Stimulated activated naive B cell treated with anti-CD40 and anti-IgM and Interleukin-4, amounts not matched to agents 10 μg/mL and 1 μg/mL and 100 μg/mL, for 72 hours (primary cell): ENCODE data around the gene SINHCAF.
A peak's percentile ranks its signal among the peaks of the same experiment; 100 is the strongest.
"Not testable (repeated sequence)": the region's sequence is repeated elsewhere in the genome, so short reads cannot be mapped to it uniquely, and the experiment has no call there.

ENCODE experiments used
- ATAC-seq, 2 donors: fragments of 150-1000 bp; cut with Tn5 transposase; replicated peaks; 2 replicates each; pipeline ENCODE4 v1.10.0; 2021; ENCODE audit warnings: moderate library complexity in 1 of 2
- DNase-seq: peaks from one replicate; pipeline ENCODE4 v3.0.0; 2021
- H3K27ac Mint-ChIP-seq: one replicate; pipeline ENCODE4 v1.8.0; 2022; ENCODE audit warnings: mild to moderate bottlenecking, mixed read lengths
- H3K27me3 Mint-ChIP-seq, 2 donors: one replicate each; pipeline ENCODE4 v1.8.0; 2022; ENCODE audit warnings: mixed read lengths in 2 of 2
- H3K36me3 Mint-ChIP-seq, 2 donors: one replicate each; pipeline ENCODE4 v1.8.0; 2022; ENCODE audit warnings: mixed read lengths in 2 of 2, mild to moderate bottlenecking in 1 of 2
- H3K4me1 Mint-ChIP-seq, 2 donors: one replicate each; pipeline ENCODE4 v1.8.0; 2022; ENCODE audit warnings: mixed read lengths in 2 of 2, mild to moderate bottlenecking in 1 of 2
- H3K4me3 Mint-ChIP-seq, 2 donors: one replicate each; pipeline ENCODE4 v1.8.0; 2022; ENCODE audit warnings: mild to moderate bottlenecking in 2 of 2, mixed read lengths in 2 of 2, moderate library complexity in 1 of 2
- H3K9me3 Mint-ChIP-seq, 2 donors: one replicate each; pipeline ENCODE4 v1.8.0; 2022; ENCODE audit warnings: mixed read lengths in 2 of 2, mild to moderate bottlenecking in 1 of 2

SINHCAF gene

GRCh38 chr12:31277081-31277480 lies 48.9 kb downstream of the SINHCAF start:
- DNase-seq = no peak
- Mint-ChIP-seq H3K9me3 (no peaks in the 10 kb centered on the region), H3K4me1 (no peaks in the 10 kb centered on the region), H3K27ac (peak overlapping the region; percentile 11), H3K36me3 (peaks cover 25 to 42% of the 10 kb centered on the region in 2 donors), H3K4me3 (no peak overlapping the region), H3K27me3 (no peaks in the 10 kb centered on the region)
- no peak for ATAC-seq

- H3K27me3 Mint-ChIP-seq = no peaks in the 10 kb centered on the region
- peak overlapping the region; percentile 31 for H3K27ac Mint-ChIP-seq
- H3K36me3 Mint-ChIP-seq = peaks cover 25 to 47% of the 10 kb centered on the region in 2 donors
- no peak overlapping the region for H3K4me3 Mint-ChIP-seq
- no peaks in the 10 kb centered on the region for H3K4me1 Mint-ChIP-seq
- ATAC-seq (no peak), DNase-seq (no peak)
- no peaks in the 10 kb centered on the region for H3K9me3 Mint-ChIP-seq
These were observed 50.5 kb downstream of the SINHCAF start for GRCh38 chr12:31275491-31275890.

GRCh38 chr12:31274520-31275300 lies 51.2 kb downstream of the SINHCAF start:
- Mint-ChIP-seq H3K4me1 (no peaks in the 10 kb centered on the region), H3K27ac (peak overlapping the region; percentile 51), H3K9me3 (no peaks in the 10 kb centered on the region), H3K27me3 (no peaks in the 10 kb centered on the region), H3K36me3 (peaks cover 28 to 50% of the 10 kb centered on the region in 2 donors), H3K4me3 (no peak overlapping the region)
- ATAC-seq = no peak
- no peak for DNase-seq

- not testable (repeated sequence) for H3K9me3 Mint-ChIP-seq, H3K27me3 Mint-ChIP-seq, DNase-seq, H3K4me1 Mint-ChIP-seq, H3K27ac Mint-ChIP-seq, H3K4me3 Mint-ChIP-seq, ATAC-seq
- H3K36me3 Mint-ChIP-seq = peaks cover 26 to 49% of the 10 kb centered on the region in 2 donors
These were observed 52.2 kb downstream of the SINHCAF start for GRCh38 chr12:31273794-31274193.

- Mint-ChIP-seq H3K9me3 (no peaks in the 10 kb centered on the region), H3K36me3 (peaks cover 23 to 43% of the 10 kb centered on the region in 2 donors), H3K27ac (no peak overlapping the region), H3K4me3 (no peak overlapping the region), H3K4me1 (no peaks in the 10 kb centered on the region), H3K27me3 (no peaks in the 10 kb centered on the region)
- DNase-seq = no peak
- no peak for ATAC-seq
These were observed 53.2 kb downstream of the SINHCAF start for GRCh38 chr12:31272607-31273225.

- Mint-ChIP-seq H3K27ac (no peak overlapping the region), H3K36me3 (peaks cover 7 to 18% of the 10 kb centered on the region in 2 donors), H3K4me1 (no peaks in the 10 kb centered on the region), H3K9me3 (no peaks in the 10 kb centered on the region), H3K4me3 (no peak overlapping the region), H3K27me3 (no peaks in the 10 kb centered on the region)
- ATAC-seq = no peak
- no peak for DNase-seq
These were observed 58.0 kb downstream of the SINHCAF start for GRCh38 chr12:31267966-31268365.

- Mint-ChIP-seq H3K9me3 (no peaks in the 10 kb centered on the region), H3K27ac (no peak overlapping the region), H3K4me1 (no peaks in the 10 kb centered on the region), H3K36me3 (peaks cover 7 to 19% of the 10 kb centered on the region in 2 donors), H3K4me3 (no peak overlapping the region), H3K27me3 (no peaks in the 10 kb centered on the region)
- ATAC-seq = no peak
- DNase-seq = no peak
These were observed 60.2 kb downstream of the SINHCAF start for GRCh38 chr12:31265722-31266121.

- H3K36me3 Mint-ChIP-seq = peaks cover 2 to 7% of the 10 kb centered on the region in 2 donors
- ATAC-seq (no peak), DNase-seq (no peak)
- H3K4me1 Mint-ChIP-seq = no peaks in the 10 kb centered on the region
- no peaks in the 10 kb centered on the region for H3K9me3 Mint-ChIP-seq
- no peaks in the 10 kb centered on the region for H3K27me3 Mint-ChIP-seq
- no peak overlapping the region for H3K27ac Mint-ChIP-seq
- no peak overlapping the region for H3K4me3 Mint-ChIP-seq
These were observed 62.3 kb downstream of the SINHCAF start for GRCh38 chr12:31263661-31264060.

- H3K4me1 Mint-ChIP-seq = no peaks in the 10 kb centered on the region
- no peak overlapping the region for H3K4me3 Mint-ChIP-seq
- peak overlapping the region; percentile 27 for H3K27ac Mint-ChIP-seq
- H3K36me3 Mint-ChIP-seq = peaks cover 0 to 3% of the 10 kb centered on the region in 2 donors
- no peaks in the 10 kb centered on the region for H3K9me3 Mint-ChIP-seq
- DNase-seq (no peak), ATAC-seq (no peak)
- H3K27me3 Mint-ChIP-seq = no peaks in the 10 kb centered on the region
These were observed 64.2 kb downstream of the SINHCAF start for GRCh38 chr12:31261744-31262143.

- no peak overlapping the region for H3K4me3 Mint-ChIP-seq
- H3K27ac Mint-ChIP-seq = no peak overlapping the region
- ATAC-seq (no peak), DNase-seq (no peak)
- H3K9me3 Mint-ChIP-seq = no peaks in the 10 kb centered on the region
- H3K27me3 Mint-ChIP-seq = no peaks in the 10 kb centered on the region
- H3K4me1 Mint-ChIP-seq = no peaks in the 10 kb centered on the region
- H3K36me3 Mint-ChIP-seq = peaks cover 0 to 3% of the 10 kb centered on the region in 2 donors
These were observed 65.1 kb downstream of the SINHCAF start for GRCh38 chr12:31260840-31261239.

- no peak overlapping the region for H3K4me3 Mint-ChIP-seq
- no peaks in the 10 kb centered on the region for H3K27me3 Mint-ChIP-seq
- no peaks in the 10 kb centered on the region for H3K4me1 Mint-ChIP-seq
- no peak overlapping the region for H3K27ac Mint-ChIP-seq
- ATAC-seq (no peak), DNase-seq (no peak)
- H3K9me3 Mint-ChIP-seq = no peaks in the 10 kb centered on the region
- peaks cover 0 to 3% of the 10 kb centered on the region in 2 donors for H3K36me3 Mint-ChIP-seq
These were observed 66.6 kb downstream of the SINHCAF start for GRCh38 chr12:31259136-31259886.

- Mint-ChIP-seq H3K4me1 (no peaks in the 10 kb centered on the region), H3K4me3 (no peak overlapping the region), H3K9me3 (no peaks in the 10 kb centered on the region), H3K27me3 (no peaks in the 10 kb centered on the region), H3K36me3 (peaks cover 0 to 3% of the 10 kb centered on the region in 2 donors), H3K27ac (no peak overlapping the region)
- DNase-seq (no peak), ATAC-seq (no peak)
These were observed 68.2 kb downstream of the SINHCAF start for GRCh38 chr12:31257784-31258183.

- not testable (repeated sequence) for H3K27me3 Mint-ChIP-seq, H3K36me3 Mint-ChIP-seq, H3K9me3 Mint-ChIP-seq, DNase-seq, H3K4me1 Mint-ChIP-seq, ATAC-seq
- Mint-ChIP-seq H3K4me3 (peak overlapping the region; percentile 83 to 86), H3K27ac (peak overlapping the region; percentile 53)
These were observed 74.0 kb downstream of the SINHCAF start for GRCh38 chr12:31251707-31252611.

GRCh38 chr12:31250179-31250578 lies 75.8 kb downstream of the SINHCAF start:
- Mint-ChIP-seq H3K36me3 (no peaks in the 10 kb centered on the region), H3K9me3 (no peaks in the 10 kb centered on the region), H3K27me3 (no peaks in the 10 kb centered on the region), H3K4me1 (no peaks in the 10 kb centered on the region), H3K4me3 (no peak overlapping the region), H3K27ac (no peak overlapping the region)
- DNase-seq (no peak), ATAC-seq (no peak)
